Measurements from ENCODE around the gene PLCB4.

Gene PLCB4

DNA sequence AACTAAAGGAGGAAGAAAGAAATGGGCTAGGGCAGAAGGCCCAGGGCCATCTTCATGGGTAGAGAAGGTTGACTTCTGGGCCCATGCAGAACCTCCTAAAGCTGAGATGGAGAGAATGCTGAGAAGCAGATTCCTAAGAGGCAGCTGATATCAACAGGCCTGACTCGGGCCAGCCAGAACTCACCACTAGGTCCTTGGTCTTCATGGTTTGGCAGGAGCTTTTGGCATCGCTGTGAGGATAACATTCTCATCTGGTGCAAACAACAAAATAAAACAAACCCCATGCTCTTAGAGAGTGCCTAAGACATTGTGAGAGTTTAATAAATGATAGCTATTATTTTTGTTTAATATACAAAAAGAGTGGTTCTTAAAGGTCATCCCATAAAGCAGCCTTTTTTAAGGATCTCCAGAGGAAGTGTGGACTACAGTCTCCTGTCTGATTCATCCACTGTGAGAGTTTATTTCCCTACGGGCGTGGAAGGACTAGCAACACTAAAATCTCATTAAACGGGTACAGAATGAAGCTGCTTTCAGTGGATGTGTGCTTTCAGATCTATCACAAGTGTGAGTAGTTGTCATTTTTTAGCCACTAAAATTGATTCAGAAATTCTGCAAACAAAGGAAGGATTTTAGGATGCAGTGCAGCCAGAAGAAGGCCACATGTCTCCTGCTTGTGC, 160.0 kb downstream of the PLCB4 start:
- no peak for DNase-seq

DNA sequence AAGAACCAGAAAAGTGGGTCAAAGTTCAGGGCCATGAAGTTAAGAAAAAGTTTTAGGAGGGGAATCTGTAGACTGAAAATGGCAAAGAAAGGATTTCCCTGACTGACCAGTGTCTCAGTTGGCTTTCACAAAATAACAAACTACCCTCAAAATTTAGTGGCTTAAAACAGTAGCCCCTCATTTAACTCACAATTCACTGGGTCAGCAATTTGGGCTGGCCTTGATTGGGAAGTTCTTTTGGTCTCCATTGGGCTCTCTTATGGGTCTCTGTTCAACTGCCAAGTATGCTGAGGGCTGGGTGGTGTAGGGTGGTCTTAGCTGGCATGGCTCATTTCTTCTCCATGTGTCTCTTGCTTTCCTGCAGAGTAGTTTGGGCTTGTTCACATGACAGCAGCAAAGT, 161.5 kb downstream of the PLCB4 start:
- no peak for DNase-seq

DNA sequence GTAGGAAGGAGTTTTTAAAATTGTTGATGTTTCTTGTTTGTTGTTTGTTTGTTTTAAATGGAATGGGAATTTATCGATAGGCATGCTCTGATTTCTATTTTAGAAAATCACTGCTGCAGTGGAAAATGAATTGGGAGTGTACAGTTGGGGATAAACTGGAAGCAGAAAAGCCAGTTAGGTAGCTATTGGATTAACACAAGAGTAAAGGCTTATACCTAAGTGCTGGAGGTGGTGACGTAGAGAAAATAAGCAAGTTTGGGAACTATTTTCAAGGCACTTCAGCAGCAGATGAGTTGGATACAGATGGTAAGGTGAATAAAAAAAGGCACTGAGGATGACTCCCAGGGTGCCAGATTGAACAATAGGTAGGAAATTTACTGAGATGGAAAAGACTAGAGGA, 164.9 kb downstream of the PLCB4 start:
- no peak for DNase-seq

DNA sequence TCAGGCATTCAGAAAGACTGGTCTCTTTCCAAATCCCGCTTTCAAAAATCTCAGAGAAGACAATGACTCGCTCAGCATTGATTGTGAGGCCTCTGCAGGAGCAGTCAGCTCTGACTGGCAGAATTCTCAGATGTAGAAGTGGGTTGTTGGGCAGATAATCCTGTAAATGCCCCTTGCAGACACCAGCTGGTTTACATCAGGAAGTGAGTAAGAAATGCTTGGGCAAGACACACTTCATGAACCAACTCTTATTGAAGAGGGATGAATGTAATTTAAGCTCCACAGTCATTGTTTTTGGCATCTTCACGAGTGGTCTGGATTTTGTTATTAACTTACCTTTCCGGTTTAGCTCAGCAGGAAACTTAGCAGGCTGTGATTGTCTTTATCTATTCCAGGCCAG, 166.6 kb downstream of the PLCB4 start:
- no peak for DNase-seq

DNA sequence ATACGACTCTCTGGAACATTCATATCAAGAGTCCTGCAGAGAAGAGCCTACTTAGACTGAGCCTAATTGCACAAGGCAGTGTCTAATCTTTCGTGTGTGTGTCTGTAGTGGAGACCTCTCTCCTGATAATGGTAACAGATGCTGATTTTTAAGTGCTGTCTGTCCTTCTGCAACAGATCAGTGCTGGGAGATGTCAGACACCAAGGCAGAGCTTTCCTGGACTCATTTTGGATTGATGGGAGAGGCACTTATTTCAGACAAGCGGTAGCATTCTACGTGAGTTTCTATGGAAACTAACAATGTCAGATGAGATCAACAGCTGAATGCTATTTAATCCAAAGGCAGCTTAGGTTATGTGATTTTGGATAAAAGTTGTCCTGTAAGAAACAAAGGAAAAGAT, 167.6 kb downstream of the PLCB4 start:
- DNase-seq = no peak

DNA sequence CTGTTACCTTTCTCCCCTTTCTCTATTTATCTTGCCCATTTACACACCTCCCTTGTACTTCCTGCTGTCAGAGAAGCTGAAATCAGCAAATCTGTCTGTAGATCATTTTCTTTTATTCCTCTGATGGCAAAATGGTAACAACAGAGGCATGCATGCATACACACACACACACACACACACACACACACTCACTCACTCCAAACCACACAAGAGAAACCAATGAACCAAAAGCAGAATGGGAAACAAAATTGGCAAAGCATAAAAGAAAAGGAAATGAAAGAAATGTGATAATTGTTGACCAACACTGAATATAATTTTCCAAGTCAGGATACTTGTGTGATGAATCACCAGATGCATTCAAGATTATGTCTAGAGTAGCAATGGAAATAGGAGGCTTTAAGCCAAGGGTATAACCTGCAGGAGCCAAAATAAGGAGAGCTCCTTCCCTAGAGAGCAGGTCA, 172.4 kb downstream of the PLCB4 start:
- DNase-seq = no peak

DNA sequence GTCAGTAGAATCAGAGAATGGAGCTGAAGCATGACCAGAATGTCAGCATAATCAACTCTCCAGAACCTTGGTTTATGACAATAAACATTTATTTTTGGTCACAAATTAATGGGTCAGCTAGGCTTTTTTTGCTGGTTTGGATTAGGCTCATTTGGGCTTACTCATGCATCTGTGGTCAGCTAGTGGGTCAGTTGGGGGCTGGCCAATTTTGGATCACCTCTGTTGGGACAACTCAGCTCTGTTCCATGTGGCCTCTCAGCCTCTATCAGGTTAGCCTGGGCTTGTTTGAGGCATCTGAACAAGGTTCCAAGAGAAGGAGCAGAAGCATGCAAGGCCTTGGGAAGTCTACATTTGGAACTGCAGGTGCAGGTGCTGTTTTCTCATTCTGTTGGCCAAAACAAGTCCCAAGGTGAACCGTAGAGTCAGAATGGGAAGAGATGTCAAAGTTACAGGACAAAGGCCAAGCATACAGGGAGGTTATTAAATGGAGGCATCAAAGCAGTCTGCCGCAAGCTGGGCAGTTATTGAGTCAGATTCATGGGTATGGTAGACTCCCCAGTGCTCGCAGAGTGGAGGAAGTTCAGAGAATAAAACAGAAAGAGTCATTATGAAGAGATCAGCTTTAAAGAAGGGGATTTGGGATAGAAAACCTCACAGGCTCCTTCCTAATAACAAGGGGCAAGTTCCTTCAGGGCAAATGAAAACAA, 173.0 kb downstream of the PLCB4 start:
- DNase-seq = no peak

DNA sequence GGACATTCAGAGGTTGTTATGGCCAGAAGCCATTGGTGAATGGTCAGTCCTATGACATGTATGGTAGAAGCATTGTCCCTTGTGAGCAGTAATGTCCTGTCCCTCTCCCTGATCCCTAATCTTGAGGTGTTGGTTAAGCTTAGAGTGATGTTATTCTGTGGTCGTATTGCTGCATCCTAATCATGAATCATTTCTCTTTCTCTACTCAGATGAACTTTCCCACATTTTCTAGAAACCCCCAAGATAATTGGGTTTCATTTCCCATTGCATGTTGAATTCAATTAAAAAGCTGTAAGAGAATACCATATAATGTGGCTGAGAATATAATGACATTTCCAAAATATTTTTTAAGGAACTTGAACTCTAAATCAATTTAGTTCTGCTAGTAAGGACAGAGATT, 175.1 kb downstream of the PLCB4 start:
- DNase-seq = no peak

DNA sequence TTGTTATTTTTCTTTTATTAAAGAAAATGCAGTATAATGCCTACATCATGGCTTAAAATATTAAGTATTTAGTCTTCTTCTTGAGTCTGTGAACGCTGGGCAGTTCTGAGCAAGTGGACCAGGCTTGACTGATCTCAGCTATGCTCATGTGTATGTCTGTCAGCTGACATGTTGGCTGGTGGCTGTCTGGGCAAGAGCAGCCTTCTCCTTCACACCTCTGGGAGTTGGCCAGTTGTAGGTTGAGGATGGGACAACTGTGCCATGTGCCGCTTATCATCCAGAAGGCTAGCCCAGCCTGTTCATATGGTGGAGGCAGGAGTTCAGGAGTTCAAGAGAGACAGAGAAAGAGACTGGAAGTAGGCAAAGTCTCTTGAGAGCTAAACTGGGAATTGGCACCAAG, 175.9 kb downstream of the PLCB4 start:
- DNase-seq = no peak

DNA sequence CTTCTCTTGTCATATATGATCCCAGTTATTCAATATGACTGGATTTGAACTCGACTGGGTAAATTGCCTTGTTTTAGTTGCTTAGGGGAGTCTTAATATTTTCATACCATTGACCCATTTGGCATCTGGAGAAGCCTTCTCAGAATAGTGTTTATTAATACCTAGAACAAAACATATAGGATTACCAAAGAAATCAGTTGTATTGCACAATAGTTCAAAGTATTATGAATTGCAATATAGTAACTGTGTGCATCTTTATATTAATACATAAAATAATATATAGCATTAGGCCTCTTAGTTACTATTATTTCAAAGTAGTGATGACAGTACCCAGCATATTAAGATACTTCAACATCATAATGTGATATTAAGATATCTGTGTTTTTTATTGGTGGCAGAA, 177.8 kb downstream of the PLCB4 start:
- no peak for DNase-seq

DNA sequence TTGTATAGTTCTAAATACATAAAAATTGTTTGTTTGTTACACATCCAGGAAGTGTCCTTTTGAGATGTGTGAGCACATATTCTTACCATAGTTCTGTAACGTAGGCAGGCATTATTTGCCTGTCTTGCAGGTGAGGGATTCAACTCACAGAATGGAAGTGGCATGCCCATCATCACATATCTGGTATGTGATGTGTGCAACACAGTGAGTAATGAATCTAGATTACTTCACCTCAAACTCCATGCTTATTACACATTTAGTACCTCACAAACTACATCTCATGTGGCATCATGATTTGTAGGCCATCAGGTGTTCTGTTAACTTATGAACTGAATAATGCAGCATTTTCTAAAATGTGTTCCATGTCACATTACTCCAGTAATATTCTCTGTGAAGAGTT, 181.6 kb downstream of the PLCB4 start:
- no peak for DNase-seq

DNA sequence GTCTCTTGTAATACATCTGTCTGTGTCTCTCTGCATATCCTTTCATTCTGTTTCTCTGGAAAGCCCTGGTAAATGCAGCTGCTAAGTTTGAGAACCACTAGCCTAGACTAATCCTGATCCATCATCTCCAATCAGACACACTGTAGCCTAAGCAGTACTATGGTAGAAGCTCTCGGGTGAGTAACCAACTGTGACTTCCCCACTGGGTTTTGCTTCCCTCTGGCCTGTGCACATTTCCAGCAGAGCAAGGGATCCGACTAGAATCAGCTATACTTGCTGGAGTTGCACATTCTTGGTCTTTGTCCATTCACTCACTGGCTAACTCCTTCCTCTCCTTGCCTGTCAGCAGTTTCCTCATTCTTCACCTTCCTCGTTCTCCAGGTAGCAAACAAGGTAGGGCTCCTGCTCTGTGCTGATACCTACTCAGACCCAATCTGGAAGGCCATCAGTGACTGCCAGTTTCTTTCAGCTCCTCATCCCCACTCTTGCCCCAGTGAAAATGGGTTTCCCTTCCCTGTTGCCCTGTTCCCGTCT, 184.2 kb downstream of the PLCB4 start:
- DNase-seq = no peak

DNA sequence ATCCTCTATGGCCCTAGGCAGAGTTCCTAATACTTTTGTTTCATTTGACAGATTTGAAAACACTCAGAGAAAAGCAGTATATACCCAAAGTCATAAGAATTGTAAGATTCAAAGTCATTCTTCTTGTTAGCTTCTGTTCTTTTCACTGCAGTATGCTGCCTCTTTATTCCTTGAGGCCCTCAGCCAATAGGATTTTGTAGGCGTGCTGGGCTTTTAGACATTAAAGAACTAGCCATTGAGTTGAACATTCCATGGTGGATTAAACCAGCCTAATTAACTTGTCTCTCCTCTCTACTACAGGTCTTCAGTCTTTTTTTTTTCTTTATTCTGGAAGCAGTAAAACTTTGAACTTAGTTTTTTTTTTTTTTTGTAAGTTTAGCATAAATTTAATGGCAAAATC, 186.3 kb downstream of the PLCB4 start:
- DNase-seq = no peak

DNA sequence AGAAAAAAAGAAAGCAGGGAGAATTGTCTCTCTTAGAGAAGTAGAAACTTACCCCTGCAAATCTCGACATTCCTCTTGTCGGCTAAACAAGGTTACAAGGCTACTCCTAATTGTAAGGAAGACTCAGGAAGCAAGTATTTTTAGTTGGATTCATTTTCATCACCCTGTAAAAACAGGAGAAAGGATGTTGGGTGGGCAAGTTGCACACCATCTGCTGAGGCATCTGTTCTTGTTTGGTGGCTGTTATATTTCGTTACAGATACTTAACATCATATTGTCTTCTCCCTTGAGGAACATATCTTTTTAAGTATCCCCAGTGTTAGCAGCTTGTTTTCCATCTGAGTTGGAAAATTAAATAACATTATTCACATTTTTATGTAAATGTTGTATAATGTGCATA, 187.5 kb downstream of the PLCB4 start:
- no peak for DNase-seq

DNA sequence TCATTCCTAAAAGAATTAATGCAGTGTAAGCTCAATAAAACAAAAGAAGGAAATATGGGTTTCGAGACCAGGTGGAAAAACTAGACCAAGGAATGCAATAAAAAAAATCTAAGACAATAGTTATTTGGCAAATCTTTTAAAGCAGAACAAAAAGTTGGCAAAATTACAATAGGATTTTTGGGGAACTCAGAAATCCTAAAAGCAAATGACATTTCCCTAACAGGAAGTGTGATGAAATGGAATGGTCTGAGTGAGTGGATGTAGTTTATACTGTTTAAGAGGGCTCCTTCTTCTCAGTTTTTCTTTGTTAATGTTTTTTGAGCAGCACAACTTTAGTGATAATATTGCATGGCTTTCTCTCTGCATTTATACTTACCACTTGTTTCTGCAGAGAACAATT, 190.0 kb downstream of the PLCB4 start:
- no peak for DNase-seq

DNA sequence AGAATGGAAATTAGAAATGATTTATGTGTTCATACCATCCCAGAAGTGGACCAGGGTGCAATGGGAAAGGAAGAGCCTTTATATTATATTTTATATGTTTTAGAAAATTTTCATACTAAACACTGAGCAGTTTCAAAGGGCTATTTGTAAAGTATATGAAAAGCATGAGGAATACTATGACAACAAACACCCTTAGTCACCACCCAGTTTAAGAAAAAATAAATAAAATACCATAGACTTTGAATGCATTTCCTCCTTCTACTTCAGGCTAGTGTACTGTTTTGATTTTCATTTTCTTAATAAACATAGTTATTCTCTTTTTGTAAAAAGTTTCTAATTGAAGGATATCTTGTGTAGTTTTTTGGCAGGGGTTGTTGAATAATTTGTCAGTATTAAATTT, 191.1 kb downstream of the PLCB4 start:
- DNase-seq = no peak

DNA sequence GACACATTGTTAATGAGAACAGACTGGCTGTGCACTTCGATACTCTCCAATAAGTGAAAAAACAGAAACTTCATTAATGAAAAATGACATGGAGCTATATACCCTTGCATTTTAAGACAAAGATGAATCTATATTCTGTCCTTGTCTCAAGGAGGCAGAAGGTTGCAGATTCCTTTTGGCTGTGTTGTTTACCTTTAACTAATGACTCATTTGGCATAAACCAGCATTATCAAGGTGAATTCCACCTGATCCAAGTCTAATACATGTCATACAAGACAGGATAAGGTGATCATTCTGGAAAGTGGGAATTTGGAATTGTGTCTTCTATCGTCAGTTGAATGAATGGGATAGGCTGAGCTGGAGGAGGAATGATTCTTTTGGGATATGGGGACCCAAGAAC, 192.9 kb downstream of the PLCB4 start:
- no peak for DNase-seq

DNA sequence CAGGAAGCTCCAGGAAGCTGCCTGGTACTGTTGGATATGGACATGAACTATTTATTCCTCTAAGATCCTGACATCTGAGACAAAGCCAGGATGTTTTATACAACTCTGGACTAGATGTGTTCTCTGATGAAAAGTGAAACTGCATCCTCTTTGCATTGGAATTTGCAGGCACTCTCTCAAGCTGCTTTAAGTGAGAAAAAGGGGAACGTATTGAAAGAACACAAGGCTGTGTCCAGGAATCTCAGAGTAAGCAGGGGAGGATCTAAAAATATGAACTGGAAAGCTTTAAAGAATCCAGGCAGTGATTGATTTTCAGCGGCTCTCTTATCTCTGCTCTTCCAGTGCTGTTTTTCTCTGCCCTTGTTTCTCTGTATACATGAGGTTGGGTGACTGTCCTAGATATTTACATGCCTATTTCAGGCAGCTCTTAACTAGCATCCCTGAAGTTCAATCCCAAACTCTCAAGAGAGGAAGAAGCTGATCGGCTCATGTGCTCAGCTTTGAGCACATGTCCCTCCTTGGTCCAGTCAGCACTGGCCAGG, 193.8 kb downstream of the PLCB4 start:
- DNase-seq = no peak

DNA sequence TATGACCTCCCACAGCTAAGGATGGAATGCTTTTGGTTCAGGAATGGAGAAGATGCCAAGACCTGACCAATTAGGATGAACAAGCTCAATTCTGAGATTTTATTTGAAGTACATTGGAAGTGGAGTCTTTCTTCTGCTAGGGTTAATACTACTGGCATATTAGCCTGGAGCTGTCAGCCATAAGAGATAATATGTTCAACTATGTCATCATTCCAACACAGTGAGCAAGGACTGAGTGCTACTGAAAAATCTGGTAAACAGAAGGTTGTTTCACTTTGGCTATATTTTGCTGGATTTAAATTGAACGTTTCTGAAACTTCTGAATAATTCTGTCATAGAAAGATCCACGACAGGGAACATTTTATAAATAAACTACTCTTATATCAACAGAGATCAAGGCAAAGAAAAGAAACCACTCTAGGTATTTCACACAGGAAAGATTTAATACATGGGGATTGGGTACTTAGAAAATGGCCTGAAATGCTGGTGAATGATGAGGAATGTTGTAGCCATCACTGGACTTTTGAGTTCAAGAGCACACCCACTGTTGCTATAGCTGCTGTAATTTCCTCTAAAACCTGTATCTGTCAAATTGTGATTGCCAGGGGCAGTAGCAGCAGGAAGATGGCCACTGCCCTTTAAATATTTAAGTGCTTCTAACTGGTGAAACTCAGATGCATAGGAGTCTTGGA, 200.5 kb downstream of the PLCB4 start:
- DNase-seq = no peak

DNA sequence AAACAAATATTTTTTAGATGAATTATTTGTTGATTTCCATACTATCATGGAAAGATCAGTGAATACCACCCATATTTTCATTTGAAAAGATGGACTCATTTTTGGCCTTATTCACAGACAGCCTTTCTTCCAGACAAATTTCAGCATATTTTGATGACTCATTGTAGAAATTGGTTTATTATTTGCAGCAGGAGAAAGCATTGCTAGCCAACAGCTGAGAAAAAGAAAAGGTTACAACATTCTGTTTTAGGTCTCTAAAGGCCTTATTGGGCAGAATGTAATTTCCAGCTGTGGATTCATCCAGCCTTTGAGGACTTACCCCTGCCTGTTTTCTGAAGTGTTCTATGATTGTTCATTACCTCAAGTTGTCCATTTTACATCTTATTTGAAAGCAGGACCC, 201.9 kb downstream of the PLCB4 start:
- no peak for DNase-seq

DNA sequence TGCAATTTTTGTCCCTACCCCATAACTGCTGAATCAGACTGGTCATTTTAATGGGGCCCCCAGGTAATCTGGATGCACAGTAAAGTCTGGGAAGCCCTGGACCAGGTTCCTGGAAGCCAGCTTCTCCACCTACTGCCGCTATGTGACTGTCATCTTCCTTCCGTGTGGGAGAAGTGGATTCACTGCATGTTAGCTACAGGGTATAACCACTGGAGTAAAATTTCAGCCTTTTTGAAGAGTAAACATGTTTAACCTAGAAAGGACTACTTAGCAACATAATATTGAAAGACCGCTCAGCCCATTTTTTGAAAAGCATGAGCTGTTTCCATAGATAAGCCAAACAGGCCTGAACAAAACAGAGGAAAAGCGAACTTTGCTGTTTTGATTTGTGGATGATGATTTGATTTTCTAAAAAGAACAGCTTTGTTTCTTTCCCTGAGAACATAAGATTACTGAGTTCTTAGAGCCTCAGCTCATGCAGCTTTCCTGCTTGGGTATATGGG, 208.1 kb downstream of the PLCB4 start:
- DNase-seq = no peak

DNA sequence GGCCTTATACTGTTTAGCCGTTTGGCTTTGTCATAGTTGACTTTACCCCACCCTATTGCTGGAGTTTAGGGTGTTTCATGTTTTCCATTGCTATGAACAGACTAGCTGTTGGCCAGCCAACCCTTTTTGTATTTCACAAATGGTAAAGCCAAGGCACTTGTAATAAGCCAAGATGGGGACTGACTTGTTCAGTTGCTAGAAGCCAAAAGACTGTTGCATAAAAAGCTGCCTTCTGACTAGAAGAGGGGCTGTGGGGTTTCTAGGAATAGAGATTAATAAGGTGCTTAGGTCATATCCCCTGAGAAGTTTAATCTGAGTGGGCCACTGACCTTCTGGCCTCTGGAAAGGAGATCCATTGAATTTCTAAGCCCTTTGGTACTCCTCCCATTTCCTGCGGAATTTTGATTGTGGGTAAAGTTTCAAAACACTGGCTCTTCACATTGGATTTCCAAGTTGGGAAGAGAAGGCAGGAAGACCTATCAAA, 211.1 kb downstream of the PLCB4 start:
- DNase-seq = no peak

DNA sequence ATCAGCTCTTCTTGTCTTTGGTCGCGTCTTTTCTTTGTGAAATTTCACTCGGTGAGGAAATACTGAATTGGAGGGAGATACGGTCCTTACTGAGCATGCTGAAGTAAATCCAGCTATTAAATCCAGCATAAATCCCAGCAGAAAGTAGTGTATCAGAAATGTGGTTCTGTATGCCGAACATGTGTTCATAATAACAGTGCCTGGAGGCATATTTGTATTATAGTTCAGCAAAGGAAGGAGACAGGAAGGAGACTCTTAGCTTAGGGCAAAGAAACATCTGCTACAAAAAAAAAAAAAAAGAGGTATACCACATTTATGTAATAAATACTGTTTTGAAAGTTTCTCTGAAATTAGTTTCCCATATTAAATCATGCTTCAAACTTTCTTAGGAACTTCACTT, 211.8 kb downstream of the PLCB4 start:
- DNase-seq = no peak
